ENCODE measurements around the gene IFIT3. TPM values are rescaled to one million over a fixed set of nuclear protein-coding genes. Genes with fewer than 3 reads are reported as not detected.

IFIT3 gene
- total and polyA plus RNA-seq, 2 donors (not counting 1 experiment from before 2014, with no cell fraction given), result 1.5 to 4.2 TPM

GRCh38 chr10:89343089-89343767 is 15.4 kb downstream of the IFIT3 start:
- no peak overlapping the region for H3K27ac Mint-ChIP-seq
- DNase-seq (no peak), ATAC-seq (ENCODE audit: low read depth) (no peak)
- Histone ChIP-seq H3K4me1 (ENCODE audit: control insufficient read depth in 2 of 2, insufficient read depth in 2 of 2, low read length in 2 of 2) (peaks cover 11 to 13% of the 10 kb centered on the region in 2 donors), H3K27me3 (replicated peaks in 1 of 4; ENCODE audit: control extremely low read depth in 1 of 4, control insufficient read depth in 3 of 4, insufficient read depth in 4 of 4, low read length in 3 of 4) (no peaks in the 10 kb centered on the region), H2AFZ (ENCODE audit: insufficient read depth, low read depth, low read length, poor library complexity, severe bottlenecking) (no peak overlapping the region), H3K9me3 (ENCODE audit: control extremely low read depth in 1 of 3, control insufficient read depth in 2 of 3, insufficient read depth in 1 of 3, low read length in 2 of 3) (no peaks in the 10 kb centered on the region), H4K20me1 (ENCODE audit: control insufficient read depth, insufficient read depth, low read length, poor library complexity, severe bottlenecking) (no peaks in the 10 kb centered on the region), H3K4me2 (replicated peaks; ENCODE audit: low read depth, low read length, poor library complexity, severe bottlenecking) (no peak overlapping the region), H3K9ac (ENCODE audit: low read length) (no peak overlapping the region), H3K4me3 (ENCODE audit: control extremely low read depth in 1 of 5, extremely low read depth in 1 of 5, insufficient read depth in 1 of 5, low read depth in 2 of 5, low read length in 4 of 5) (no peak overlapping the region), H3K79me2 (ENCODE audit: control insufficient read depth, insufficient read depth, low read length) (no peaks in the 10 kb centered on the region), H3K27ac (ENCODE audit: low read length in 2 of 2) (no peak overlapping the region), H3K36me3 (replicated peaks in 1 of 2; ENCODE audit: control extremely low read depth in 1 of 2, control insufficient read depth in 1 of 2, extremely low read depth in 1 of 2, insufficient read depth in 2 of 2, low read length in 1 of 2) (peaks cover 0 to 16% of the 10 kb centered on the region in 2 experiments)
- POLR2A ChIA-PET, result no interaction called here
- no peaks in the 10 kb centered on the region for H3K9me3 Mint-ChIP-seq (ENCODE audit: insufficient read depth)
- H3K4me3 Mint-ChIP-seq, result no peak overlapping the region
- CTCF ChIA-PET, result no interaction called here
- no peaks in the 10 kb centered on the region for H3K27me3 Mint-ChIP-seq
- TF ChIP-seq CTCF (IDR thresholded peaks at IDR 0.05) (no peak), EZH2 (IDR thresholded peaks at IDR 0.05; ENCODE audit: borderline replicate concordance, insufficient read depth, low read depth, low read length, poor library complexity, severe bottlenecking) (no peak)
- peaks cover 14% of the 10 kb centered on the region for H3K4me1 Mint-ChIP-seq
- intact Hi-C loops (cut with micrococcal nuclease), result no loop called here
- WGBS (ENCODE audit: insufficient coverage), result 100% methylated on average over 3 of the region's 5 CpGs

- Mint-ChIP-seq H3K4me1 (peaks cover 23% of the 10 kb centered on the region), H3K27me3 (no peaks in the 10 kb centered on the region), H3K9me3 (ENCODE audit: insufficient read depth) (no peaks in the 10 kb centered on the region), H3K4me3 (no peak overlapping the region), H3K27ac (no peak overlapping the region)
- DNase-seq (no peak), ATAC-seq (ENCODE audit: low read depth) (no peak)
- no peaks in the 10 kb centered on the region for H4K20me1 ChIP-seq (ENCODE audit: control insufficient read depth, insufficient read depth, low read length, poor library complexity, severe bottlenecking)
- H3K79me2 ChIP-seq (ENCODE audit: control insufficient read depth, insufficient read depth, low read length), result no peaks in the 10 kb centered on the region
- no peak overlapping the region for H2AFZ ChIP-seq (ENCODE audit: insufficient read depth, low read depth, low read length, poor library complexity, severe bottlenecking)
- no peaks in the 10 kb centered on the region for H3K27me3 ChIP-seq (replicated peaks in 1 of 4; ENCODE audit: control extremely low read depth in 1 of 4, control insufficient read depth in 3 of 4, insufficient read depth in 4 of 4, low read length in 3 of 4)
- no peak overlapping the region for H3K4me3 ChIP-seq (ENCODE audit: control extremely low read depth in 1 of 5, extremely low read depth in 1 of 5, insufficient read depth in 1 of 5, low read depth in 2 of 5, low read length in 4 of 5)
- POLR2A ChIA-PET, result no interaction called here
- H3K27ac ChIP-seq (ENCODE audit: low read length in 2 of 2), result no peak overlapping the region
- peaks cover 0 to 9% of the 10 kb centered on the region in 2 experiments for H3K36me3 ChIP-seq (replicated peaks in 1 of 2; ENCODE audit: control extremely low read depth in 1 of 2, control insufficient read depth in 1 of 2, extremely low read depth in 1 of 2, insufficient read depth in 2 of 2, low read length in 1 of 2)
- peaks cover 19 to 23% of the 10 kb centered on the region in 2 donors for H3K4me1 ChIP-seq (ENCODE audit: control insufficient read depth in 2 of 2, insufficient read depth in 2 of 2, low read length in 2 of 2)
- intact Hi-C loops (cut with micrococcal nuclease), result no loop called here
- CTCF ChIA-PET, result no interaction called here
- H3K9me3 ChIP-seq (ENCODE audit: control extremely low read depth in 1 of 3, control insufficient read depth in 2 of 3, insufficient read depth in 1 of 3, low read length in 2 of 3), result no peaks in the 10 kb centered on the region
- TF ChIP-seq CTCF (IDR thresholded peaks at IDR 0.05) (no peak), EZH2 (IDR thresholded peaks at IDR 0.05; ENCODE audit: borderline replicate concordance, insufficient read depth, low read depth, low read length, poor library complexity, severe bottlenecking) (no peak)
- no peak overlapping the region for H3K9ac ChIP-seq (ENCODE audit: low read length)
- no CpG with 5 or more reads among the region's 2 CpGs for WGBS (ENCODE audit: insufficient coverage)
- H3K4me2 ChIP-seq (replicated peaks; ENCODE audit: low read depth, low read length, poor library complexity, severe bottlenecking), result no peak overlapping the region
These were observed 16.4 kb downstream of the IFIT3 start for GRCh38 chr10:89344156-89344555.
